DMS153 (cell line): ENCODE results near the gene NAXE.
"Not testable (repeated sequence)": the region's sequence is repeated elsewhere in the genome, so short reads cannot be mapped to it uniquely, and the experiment has no call there.

ENCODE experiments used
- DNase-seq: peaks from one replicate; lab custom pipeline; 2025; lab: John Stamatoyannopoulos, UW

Gene NAXE

GRCh38 chr1:156591432-156592157 is at the start of gene NAXE:
TSS of gene NAXE (plus strand) at chr1:156591776. CDS start at chr1:156591805, 29 bp downstream.
- peak; percentile 28 for DNase-seq

- DNase-seq, result no peak
Measured at GRCh38 chr1:156543066-156543465, 48.5 kb upstream of the NAXE start.

- DNase-seq, result no peak
Measured at GRCh38 chr1:156544592-156545102, 46.9 kb upstream of the NAXE start.

- no peak for DNase-seq
Measured at GRCh38 chr1:156546267-156546666, 45.3 kb upstream of the NAXE start.

GRCh38 chr1:156547434-156547833 is 44.1 kb upstream of the NAXE start:
- DNase-seq, result no peak

GRCh38 chr1:156547982-156548381 is 43.6 kb upstream of the NAXE start:
- DNase-seq, result no peak

- no peak for DNase-seq
Measured at GRCh38 chr1:156549390-156549789, 42.2 kb upstream of the NAXE start.

GRCh38 chr1:156549831-156550230 is 41.7 kb upstream of the NAXE start:
- no peak for DNase-seq

GRCh38 chr1:156550346-156550745 is 41.2 kb upstream of the NAXE start:
- DNase-seq, result no peak

GRCh38 chr1:156551066-156551643 is 40.4 kb upstream of the NAXE start:
- no peak for DNase-seq

GRCh38 chr1:156551869-156552268 is 39.7 kb upstream of the NAXE start:
- DNase-seq, result no peak

- DNase-seq, result no peak
Measured at GRCh38 chr1:156552518-156552917, 39.1 kb upstream of the NAXE start.

- DNase-seq, result not testable (repeated sequence)
Measured at GRCh38 chr1:156552937-156553336, 38.6 kb upstream of the NAXE start.

- no peak for DNase-seq
Measured at GRCh38 chr1:156553860-156554485, 37.6 kb upstream of the NAXE start.

- no peak for DNase-seq
Measured at GRCh38 chr1:156554971-156555370, 36.6 kb upstream of the NAXE start.

GRCh38 chr1:156555715-156556114 is 35.9 kb upstream of the NAXE start:
- no peak for DNase-seq

- DNase-seq, result no peak
Measured at GRCh38 chr1:156556354-156556753, 35.2 kb upstream of the NAXE start.

- no peak for DNase-seq
Measured at GRCh38 chr1:156559086-156559796, 32.3 kb upstream of the NAXE start.

- no peak for DNase-seq
Measured at GRCh38 chr1:156559797-156560385, 31.7 kb upstream of the NAXE start.

GRCh38 chr1:156560585-156561163 is 30.9 kb upstream of the NAXE start:
- DNase-seq, result no peak

GRCh38 chr1:156565519-156565918 is 26.1 kb upstream of the NAXE start:
- no peak for DNase-seq

- DNase-seq, result no peak
Measured at GRCh38 chr1:156566436-156566835, 25.1 kb upstream of the NAXE start.
